GM23248 (cell line): ENCODE data around the gene EHD3.

Experiments
- EZH2 ChIP-seq: fragments of 200-600 bp; sonication (generic); IDR thresholded peaks from 2 replicates; pipeline ENCODE4 v1.6.1; 2018; ENCODE audit warnings: antibody characterized with exemption, mild to moderate bottlenecking; ENCODE audit not compliant: insufficient read depth, poor library complexity, severe bottlenecking
- EZH2phosphoT487 ChIP-seq: fragments of 200-600 bp; sonication (generic); IDR thresholded peaks from 2 replicates; pipeline ENCODE4 v1.6.1; 2018; ENCODE audit warnings: antibody characterized with exemption, moderate library complexity, mild to moderate bottlenecking, low read depth; ENCODE audit not compliant: insufficient read depth

DNA sequence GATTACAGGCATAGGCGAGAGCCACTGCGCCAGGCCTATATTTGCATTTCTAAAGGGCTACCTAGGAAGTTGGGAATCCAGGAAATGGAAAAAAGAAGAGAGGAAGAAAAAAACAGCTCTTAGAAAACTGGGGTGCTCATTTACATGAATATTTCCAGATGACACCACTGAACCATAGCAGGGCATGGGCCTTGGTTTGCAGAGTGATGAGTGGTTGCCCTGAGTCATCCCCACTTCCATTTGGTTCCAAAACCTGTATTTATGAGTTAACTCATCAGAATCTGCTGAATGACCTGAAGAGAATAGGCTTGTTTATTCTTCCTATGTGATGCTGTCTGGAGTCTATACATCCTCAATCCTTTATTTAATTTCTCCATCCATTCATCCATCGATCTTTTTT, 36.2 kb downstream of the EHD3 start:
- TF ChIP-seq EZH2phosphoT487 (no peak), EZH2 (no peak)
